ENCODE measurements around the gene NEK9. TPM values are rescaled to one million over a fixed set of nuclear protein-coding genes. Genes with fewer than 3 reads are reported as not detected.
A peak's percentile ranks its signal among the peaks of the same experiment; 100 is the strongest.

NEK9 gene
- total RNA-seq, 3 donors from 2014 or later, result 52.1 to 79.2 (median 71.8) TPM

- DNase-seq (ENCODE audit: low spot score in 2 of 2), result no peak
- intact Hi-C loops (cut with DNase I; ENCODE audit: low total_unique reads), result no loop called here
- no peaks in the 10 kb centered on the region for H3K27me3 ChIP-seq
- no peaks in the 10 kb centered on the region for H3K9me3 ChIP-seq
- peaks cover 7 to 8% of the 10 kb centered on the region in 2 donors for H3K4me1 ChIP-seq
- no peaks in the 10 kb centered on the region for H3K36me3 ChIP-seq
- TF ChIP-seq CTCF (IDR thresholded peaks at IDR 0.05), result no peak
- no peak for TF ChIP-seq POLR2A (IDR thresholded peaks at IDR 0.05)
- no peak for TF ChIP-seq POLR2AphosphoS5 (IDR thresholded peaks at IDR 0.05)
- no peak overlapping the region for H3K27ac ChIP-seq
- H3K4me3 ChIP-seq, result no peak overlapping the region
These were observed 60.2 kb downstream of the NEK9 start for GRCh38 chr14:75066691-75067090.

- H3K27ac ChIP-seq, result peak overlapping the region; percentile 79 to 88
- H3K27me3 ChIP-seq, result no peaks in the 10 kb centered on the region
- H3K9me3 ChIP-seq, result no peaks in the 10 kb centered on the region
- H3K4me3 ChIP-seq, result peak overlapping the region; percentile 67 to 85 (median 74)
- H3K4me1 ChIP-seq, result peaks cover 0 to 7% of the 10 kb centered on the region in 2 donors
- intact Hi-C loops (cut with DNase I; ENCODE audit: low total_unique reads), result no loop called here
- DNase-seq (ENCODE audit: low spot score in 2 of 2), result no peak
- H3K36me3 ChIP-seq, result no peaks in the 10 kb centered on the region
- TF ChIP-seq CTCF (IDR thresholded peaks at IDR 0.05) (no peak), POLR2AphosphoS5 (IDR thresholded peaks at IDR 0.05) (no peak), POLR2A (IDR thresholded peaks at IDR 0.05) (no peak)
These were observed 62.7 kb downstream of the NEK9 start for GRCh38 chr14:75064205-75064567.

GRCh38 chr14:75063491-75064204 lies 63.2 kb downstream of the NEK9 start, which contains the start of gene ACYP1:
Gene ACYP1, minus strand, starts transcription at chr14:75064024. Its CDS starts 471 bp downstream, at chr14:75063553.
- DNase-seq (ENCODE audit: low spot score in 2 of 2), result peak; percentile 91 to 96
- intact Hi-C loops (cut with DNase I; ENCODE audit: low total_unique reads), result no loop called here
- peak within 1 kb of the TSS; percentile 67 to 85 (median 74) for H3K4me3 ChIP-seq
- H3K27ac ChIP-seq, result peak within 1 kb of the TSS; percentile 79 to 88
- no peaks in the 10 kb centered on the region for H3K27me3 ChIP-seq
- no peaks in the 10 kb centered on the region for H3K36me3 ChIP-seq
- TF ChIP-seq POLR2AphosphoS5 (IDR thresholded peaks at IDR 0.05) (peak in 1 of 3 donors; percentile 50), CTCF (IDR thresholded peaks at IDR 0.05) (no peak), POLR2A (IDR thresholded peaks at IDR 0.05) (peak; percentile 17)
- peaks cover 0 to 7% of the 10 kb centered on the region in 2 donors for H3K4me1 ChIP-seq
- H3K9me3 ChIP-seq, result no peaks in the 10 kb centered on the region

GRCh38 chr14:75063013-75063412 lies 63.8 kb downstream of the NEK9 start:
- H3K27ac ChIP-seq, result peak overlapping the region; percentile 79 to 88
- intact Hi-C loops (cut with DNase I; ENCODE audit: low total_unique reads), result no loop called here
- no peaks in the 10 kb centered on the region for H3K36me3 ChIP-seq
- H3K4me3 ChIP-seq, result peak overlapping the region; percentile 67 to 85 (median 74)
- peaks cover 0 to 7% of the 10 kb centered on the region in 2 donors for H3K4me1 ChIP-seq
- H3K27me3 ChIP-seq, result no peaks in the 10 kb centered on the region
- DNase-seq (ENCODE audit: low spot score in 2 of 2), result no peak
- no peaks in the 10 kb centered on the region for H3K9me3 ChIP-seq
- TF ChIP-seq CTCF (IDR thresholded peaks at IDR 0.05) (no peak), POLR2A (IDR thresholded peaks at IDR 0.05) (no peak), POLR2AphosphoS5 (IDR thresholded peaks at IDR 0.05) (no peak)

GRCh38 chr14:75060420-75060819 lies 66.4 kb downstream of the NEK9 start:
- TF ChIP-seq POLR2A (IDR thresholded peaks at IDR 0.05), result no peak
- TF ChIP-seq POLR2AphosphoS5 (IDR thresholded peaks at IDR 0.05), result no peak
- no peak for TF ChIP-seq CTCF (IDR thresholded peaks at IDR 0.05)
- intact Hi-C loops (cut with DNase I; ENCODE audit: low total_unique reads), result no loop called here
- Histone ChIP-seq H3K36me3 (no peaks in the 10 kb centered on the region), H3K4me1 (peaks cover 0 to 7% of the 10 kb centered on the region in 2 donors), H3K4me3 (no peak overlapping the region), H3K9me3 (no peaks in the 10 kb centered on the region), H3K27me3 (no peaks in the 10 kb centered on the region), H3K27ac (no peak overlapping the region)
- DNase-seq (ENCODE audit: low spot score in 2 of 2), result no peak
